Activated CD8-positive, alpha-beta T cell treated with anti-CD3 and anti-CD28 coated beads for 36 hours (primary cell): ENCODE data around the gene GPER1. TPM values are rescaled to one million over a fixed set of nuclear protein-coding genes. Genes with fewer than 3 reads are reported as not detected.
A peak's percentile ranks its signal among the peaks of the same experiment; 100 is the strongest.

Experiments used
- ATAC-seq: fragments of 200-7000 bp; cut with Tn5 transposase; one replicate; pipeline ENCODE4 v1.10.0; 2021; ENCODE audit warnings: mild to moderate bottlenecking, moderate library complexity
- CTCF ChIA-PET: fragments of 350-600 bp; sonication (Branson Sonifier 250); formaldehyde crosslinking; loops from one replicate; lab custom pipeline; 2021; ENCODE audit warnings: antibody characterized with exemption; lab: Charles Lee
- POLR2A ChIA-PET: fragments of 350-600 bp; sonication (Branson Sonifier 250); formaldehyde crosslinking; loops from one replicate; lab custom pipeline; 2021; ENCODE audit warnings: antibody characterized with exemption; lab: Charles Lee
- DNase-seq: peaks from one replicate; pipeline ENCODE4 v3.0.0-alpha.2; 2020
- H3K27ac Mint-ChIP-seq: one replicate; pipeline ENCODE4 v1.8.0; 2021; ENCODE audit warnings: mild to moderate bottlenecking, mixed read lengths
- H3K27me3 Mint-ChIP-seq: one replicate; pipeline ENCODE4 v1.8.0; 2021; ENCODE audit warnings: mixed read lengths
- H3K36me3 Mint-ChIP-seq: one replicate; pipeline ENCODE4 v1.8.0; 2021; ENCODE audit warnings: low read depth, mixed read lengths
- H3K4me1 Mint-ChIP-seq: one replicate; pipeline ENCODE4 v1.8.0; 2021; ENCODE audit warnings: low read depth, mixed read lengths
- H3K4me3 Mint-ChIP-seq: one replicate; pipeline ENCODE4 v1.8.0; 2021; ENCODE audit warnings: mild to moderate bottlenecking, moderate library complexity, mixed read lengths
- H3K9me3 Mint-ChIP-seq: one replicate; pipeline ENCODE4 v1.8.0; 2021; ENCODE audit warnings: mixed read lengths
- intact Hi-C: fragments of 100-400 bp; cut with micrococcal nuclease; formaldehyde crosslinking; loops from one replicate; pipeline ENCODE4 v1.10.0; 2022
- total RNA-seq, 2 experiments: library from RNA; stranded (reverse); gene quantifications; one replicate each; pipeline ENCODE4 v1.2.3, GENCODE V29; 2021
- TF ChIP-seq, protein P1 (sequence below): fragments of 200-600 bp; IDR thresholded peaks from one replicate; pipeline ENCODE4 v1.8.0; 2022; ENCODE audit warnings: antibody characterized with exemption, mild to moderate bottlenecking

GPER1 gene
- total RNA-seq, 2 experiments from 2014 or later: 0.16 to 0.18 TPM

DNA sequence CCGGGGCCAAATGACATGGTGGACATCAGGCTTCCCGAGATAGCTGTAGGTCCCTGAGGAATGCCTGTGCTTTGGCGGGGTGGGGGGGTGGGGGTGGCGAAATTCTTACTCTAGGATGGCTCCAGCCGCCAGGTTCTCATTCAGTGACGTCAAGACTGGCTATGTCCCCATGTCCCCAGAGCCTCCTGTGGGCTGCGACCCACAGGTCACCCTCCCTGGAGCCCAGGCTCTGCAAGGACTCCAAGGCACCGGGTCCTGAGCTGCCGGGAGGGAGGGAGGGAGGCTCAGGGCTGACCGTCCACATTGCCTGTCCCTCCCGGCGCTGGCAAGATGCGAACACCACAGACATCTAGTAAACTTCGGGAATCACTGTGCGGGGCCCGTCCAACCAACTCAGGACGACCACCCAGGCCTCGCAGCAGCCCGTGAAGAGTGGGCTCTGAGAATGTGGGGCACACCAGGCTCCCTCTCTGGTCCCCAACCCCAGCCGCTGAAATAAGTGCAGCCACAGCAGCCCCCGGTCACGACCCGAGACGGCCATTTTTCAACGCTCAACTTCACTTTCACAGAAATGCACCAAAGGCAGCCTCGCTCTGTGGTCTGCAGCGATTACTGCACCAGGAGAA, 31.0 kb upstream of the GPER1 start:
- TF ChIP-seq, protein P1, sequence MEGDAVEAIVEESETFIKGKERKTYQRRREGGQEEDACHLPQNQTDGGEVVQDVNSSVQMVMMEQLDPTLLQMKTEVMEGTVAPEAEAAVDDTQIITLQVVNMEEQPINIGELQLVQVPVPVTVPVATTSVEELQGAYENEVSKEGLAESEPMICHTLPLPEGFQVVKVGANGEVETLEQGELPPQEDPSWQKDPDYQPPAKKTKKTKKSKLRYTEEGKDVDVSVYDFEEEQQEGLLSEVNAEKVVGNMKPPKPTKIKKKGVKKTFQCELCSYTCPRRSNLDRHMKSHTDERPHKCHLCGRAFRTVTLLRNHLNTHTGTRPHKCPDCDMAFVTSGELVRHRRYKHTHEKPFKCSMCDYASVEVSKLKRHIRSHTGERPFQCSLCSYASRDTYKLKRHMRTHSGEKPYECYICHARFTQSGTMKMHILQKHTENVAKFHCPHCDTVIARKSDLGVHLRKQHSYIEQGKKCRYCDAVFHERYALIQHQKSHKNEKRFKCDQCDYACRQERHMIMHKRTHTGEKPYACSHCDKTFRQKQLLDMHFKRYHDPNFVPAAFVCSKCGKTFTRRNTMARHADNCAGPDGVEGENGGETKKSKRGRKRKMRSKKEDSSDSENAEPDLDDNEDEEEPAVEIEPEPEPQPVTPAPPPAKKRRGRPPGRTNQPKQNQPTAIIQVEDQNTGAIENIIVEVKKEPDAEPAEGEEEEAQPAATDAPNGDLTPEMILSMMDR: no peak
- no peak for DNase-seq
- no peaks in the 10 kb centered on the region for H3K36me3 Mint-ChIP-seq
- ChIA-PET POLR2A (no interaction called here), CTCF (interaction anchor here (0.8 to 1.3 kb wide), 3 partner anchors 9 to 64 kb away, joined by 3 to 5 read pairs (median 3); partner anchors contain the start of gene GPR146)
- no peak overlapping the region for H3K27ac Mint-ChIP-seq
- H3K4me3 Mint-ChIP-seq: no peak overlapping the region
- intact Hi-C loops: no loop called here
- H3K27me3 Mint-ChIP-seq: no peaks in the 10 kb centered on the region
- no peak for ATAC-seq
- H3K4me1 Mint-ChIP-seq: peaks cover 15% of the 10 kb centered on the region
- H3K9me3 Mint-ChIP-seq: no peaks in the 10 kb centered on the region

DNA sequence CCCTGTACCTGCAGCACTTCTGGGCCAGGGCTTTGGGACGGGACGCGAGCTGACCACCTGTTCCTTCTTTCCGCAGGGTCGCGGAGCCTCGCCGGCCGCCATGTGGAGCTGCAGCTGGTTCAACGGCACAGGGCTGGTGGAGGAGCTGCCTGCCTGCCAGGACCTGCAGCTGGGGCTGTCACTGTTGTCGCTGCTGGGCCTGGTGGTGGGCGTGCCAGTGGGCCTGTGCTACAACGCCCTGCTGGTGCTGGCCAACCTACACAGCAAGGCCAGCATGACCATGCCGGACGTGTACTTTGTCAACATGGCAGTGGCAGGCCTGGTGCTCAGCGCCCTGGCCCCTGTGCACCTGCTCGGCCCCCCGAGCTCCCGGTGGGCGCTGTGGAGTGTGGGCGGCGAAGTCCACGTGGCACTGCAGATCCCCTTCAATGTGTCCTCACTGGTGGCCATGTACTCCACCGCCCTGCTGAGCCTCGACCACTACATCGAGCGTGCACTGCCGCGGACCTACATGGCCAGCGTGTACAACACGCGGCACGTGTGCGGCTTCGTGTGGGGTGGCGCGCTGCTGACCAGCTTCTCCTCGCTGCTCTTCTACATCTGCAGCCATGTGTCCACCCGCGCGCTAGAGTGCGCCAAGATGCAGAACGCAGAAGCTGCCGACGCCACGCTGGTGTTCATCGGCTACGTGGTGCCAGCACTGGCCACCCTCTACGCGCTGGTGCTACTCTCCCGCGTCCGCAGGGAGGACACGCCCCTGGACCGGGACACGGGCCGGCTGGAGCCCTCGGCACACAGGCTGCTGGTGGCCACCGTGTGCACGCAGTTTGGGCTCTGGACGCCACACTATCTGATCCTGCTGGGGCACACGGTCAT, 30.3 kb upstream of the GPER1 start:
- TF ChIP-seq, protein P1: no peak
- no peaks in the 10 kb centered on the region for H3K36me3 Mint-ChIP-seq
- POLR2A ChIA-PET: no interaction called here
- no peak overlapping the region for H3K4me3 Mint-ChIP-seq
- intact Hi-C loops: no loop called here
- DNase-seq (no peak), ATAC-seq (no peak)
- H3K9me3 Mint-ChIP-seq: no peaks in the 10 kb centered on the region
- CTCF ChIA-PET: interaction anchor here (0.8 to 1.3 kb wide), 3 partner anchors 8 to 65 kb away, joined by 3 to 5 read pairs (median 3); partner anchors contain the start of gene GPR146
- peaks cover 15% of the 10 kb centered on the region for H3K4me1 Mint-ChIP-seq
- no peaks in the 10 kb centered on the region for H3K27me3 Mint-ChIP-seq
- H3K27ac Mint-ChIP-seq: no peak overlapping the region

DNA sequence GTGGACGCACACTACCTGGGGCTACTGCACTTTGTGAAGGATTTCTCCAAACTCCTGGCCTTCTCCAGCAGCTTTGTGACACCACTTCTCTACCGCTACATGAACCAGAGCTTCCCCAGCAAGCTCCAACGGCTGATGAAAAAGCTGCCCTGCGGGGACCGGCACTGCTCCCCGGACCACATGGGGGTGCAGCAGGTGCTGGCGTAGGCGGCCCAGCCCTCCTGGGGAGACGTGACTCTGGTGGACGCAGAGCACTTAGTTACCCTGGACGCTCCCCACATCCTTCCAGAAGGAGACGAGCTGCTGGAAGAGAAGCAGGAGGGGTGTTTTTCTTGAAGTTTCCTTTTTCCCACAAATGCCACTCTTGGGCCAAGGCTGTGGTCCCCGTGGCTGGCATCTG, 29.6 kb upstream of the GPER1 start:
- TF ChIP-seq, protein P1: no peak
- no peaks in the 10 kb centered on the region for H3K36me3 Mint-ChIP-seq
- CTCF ChIA-PET: interaction anchor here (1.0 to 1.5 kb wide), 3 partner anchors 14 to 65 kb away, joined by 3 to 14 read pairs (median 4); partner anchors contain the start of gene GPR146
- DNase-seq: no peak
- POLR2A ChIA-PET: no interaction called here
- no peak for ATAC-seq
- no peaks in the 10 kb centered on the region for H3K27me3 Mint-ChIP-seq
- intact Hi-C loops: no loop called here
- H3K4me1 Mint-ChIP-seq: peaks cover 15% of the 10 kb centered on the region
- no peak overlapping the region for H3K27ac Mint-ChIP-seq
- H3K9me3 Mint-ChIP-seq: no peaks in the 10 kb centered on the region
- H3K4me3 Mint-ChIP-seq: no peak overlapping the region

DNA sequence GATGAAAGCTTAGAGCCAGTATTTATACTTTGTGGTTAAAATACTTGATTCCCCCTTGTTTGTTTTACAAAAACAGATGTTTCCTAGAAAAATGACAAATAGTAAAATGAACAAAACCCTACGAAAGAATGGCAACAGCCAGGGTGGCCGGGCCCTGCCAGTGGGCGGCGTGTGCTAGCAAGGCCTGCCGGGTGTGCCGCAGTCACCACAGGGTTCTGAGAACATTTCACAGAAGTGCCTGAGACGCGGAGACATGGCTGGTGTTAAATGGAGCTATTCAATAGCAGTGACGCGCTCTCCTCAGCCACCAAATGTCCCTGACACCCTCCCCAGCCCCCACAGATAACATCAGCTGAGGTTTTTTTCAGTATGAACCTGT, 29.1 kb upstream of the GPER1 start:
- Mint-ChIP-seq H3K36me3 (no peaks in the 10 kb centered on the region), H3K4me3 (no peak overlapping the region), H3K9me3 (no peaks in the 10 kb centered on the region), H3K27me3 (no peaks in the 10 kb centered on the region), H3K4me1 (peaks cover 15% of the 10 kb centered on the region), H3K27ac (no peak overlapping the region)
- TF ChIP-seq, protein P1: no peak
- ChIA-PET CTCF (interaction anchor here (1.0 to 1.5 kb wide), 3 partner anchors 14 to 66 kb away, joined by 3 to 14 read pairs (median 4); partner anchors contain the start of gene GPR146), POLR2A (no interaction called here)
- intact Hi-C loops: no loop called here
- no peak for ATAC-seq
- peak; percentile 33 for DNase-seq
